NCI-H1417 (cell line): Measurements from ENCODE around the gene FOXD4.
"Not testable (repeated sequence)": the region's sequence is repeated elsewhere in the genome, so short reads cannot be mapped to it uniquely, and the experiment has no call there.

Experiments
- DNase-seq, 3 experiments: peaks; one replicate each; lab custom pipeline; 2025; lab: John Stamatoyannopoulos, UW

The FOXD4 gene

GRCh38 chr9:93909-94308, 24.3 kb downstream of the FOXD4 start:
- not testable (repeated sequence) for DNase-seq

GRCh38 chr9:90851-91250, 27.4 kb downstream of the FOXD4 start:
- DNase-seq, result not testable (repeated sequence)

GRCh38 chr9:88396-89037, 29.7 kb downstream of the FOXD4 start:
- DNase-seq, result not testable (repeated sequence)

- DNase-seq, result not testable (repeated sequence)
Observed at GRCh38 chr9:87860-88259, 30.4 kb downstream of the FOXD4 start.

GRCh38 chr9:87105-87504, 31.1 kb downstream of the FOXD4 start:
- DNase-seq, result not testable (repeated sequence)

- not testable (repeated sequence) for DNase-seq
Observed at GRCh38 chr9:86697-87096, 31.5 kb downstream of the FOXD4 start.

GRCh38 chr9:82932-83689, 35.1 kb downstream of the FOXD4 start:
- not testable (repeated sequence) for DNase-seq

- not testable (repeated sequence) for DNase-seq
Observed at GRCh38 chr9:78333-78732, 39.9 kb downstream of the FOXD4 start.

GRCh38 chr9:76389-76788, 41.8 kb downstream of the FOXD4 start:
- not testable (repeated sequence) for DNase-seq

- not testable (repeated sequence) for DNase-seq
Observed at GRCh38 chr9:73900-74525, 44.2 kb downstream of the FOXD4 start.

GRCh38 chr9:73076-73899, 44.9 kb downstream of the FOXD4 start:
- peak in 2 of 3 experiments; percentile 7 to 32 for DNase-seq
